ENCODE results near the gene RILPL1. TPM values are rescaled to one million over a fixed set of nuclear protein-coding genes. Genes with fewer than 3 reads are reported as not detected.

The RILPL1 gene
- total RNA-seq, 1 donor from 2014 or later = 7.9 TPM

DNA sequence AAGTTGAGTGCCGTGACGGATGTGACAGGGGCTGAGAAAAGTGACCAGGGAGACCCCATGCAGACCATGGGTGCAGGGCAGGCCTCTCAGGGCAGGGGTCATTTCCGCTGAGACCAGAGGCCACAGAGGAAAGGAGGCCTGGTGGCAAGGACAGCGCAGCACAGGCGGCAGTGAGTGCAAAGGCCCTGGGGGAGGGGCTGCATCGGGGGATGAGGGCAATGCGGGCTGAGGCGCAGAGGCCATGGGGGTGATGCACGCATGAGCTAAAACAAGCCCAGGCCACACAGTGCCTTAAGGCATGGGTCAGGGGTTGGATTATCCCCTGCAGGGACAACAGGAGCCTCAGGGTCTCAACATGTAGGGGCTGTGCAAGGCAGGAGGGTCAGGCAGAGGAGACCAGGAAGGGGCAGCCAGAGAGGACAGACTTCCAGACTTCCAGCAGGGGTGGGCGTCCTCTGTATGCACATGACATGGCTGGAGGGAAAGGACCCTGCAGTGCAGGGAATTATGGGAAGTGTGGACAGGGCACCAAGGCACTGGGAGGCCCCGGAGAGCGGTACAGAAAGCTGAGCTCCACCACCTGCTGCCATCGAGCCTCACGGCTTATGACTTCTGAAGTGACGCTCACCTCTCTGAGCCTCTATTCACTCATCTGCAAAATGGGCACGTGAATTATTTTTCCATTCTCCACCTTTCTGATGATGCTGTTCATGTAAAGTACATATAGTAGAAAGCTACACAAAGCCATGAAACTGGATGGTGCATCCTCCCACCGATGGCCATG lies 27.3 kb downstream of the RILPL1 start:
- Histone ChIP-seq H3K4me3 (ENCODE audit: low read depth, low read length) (no peak overlapping the region), H3K36me3 (ENCODE audit: control insufficient read depth, insufficient read depth, low read length) (peaks cover 13% of the 10 kb centered on the region), H3K27me3 (ENCODE audit: control insufficient read depth, insufficient read depth, low read length) (no peaks in the 10 kb centered on the region)
- DNase-seq (ENCODE audit: low read depth) = no peak
- FAIRE-seq = no peak
- TF ChIP-seq, protein P1, sequence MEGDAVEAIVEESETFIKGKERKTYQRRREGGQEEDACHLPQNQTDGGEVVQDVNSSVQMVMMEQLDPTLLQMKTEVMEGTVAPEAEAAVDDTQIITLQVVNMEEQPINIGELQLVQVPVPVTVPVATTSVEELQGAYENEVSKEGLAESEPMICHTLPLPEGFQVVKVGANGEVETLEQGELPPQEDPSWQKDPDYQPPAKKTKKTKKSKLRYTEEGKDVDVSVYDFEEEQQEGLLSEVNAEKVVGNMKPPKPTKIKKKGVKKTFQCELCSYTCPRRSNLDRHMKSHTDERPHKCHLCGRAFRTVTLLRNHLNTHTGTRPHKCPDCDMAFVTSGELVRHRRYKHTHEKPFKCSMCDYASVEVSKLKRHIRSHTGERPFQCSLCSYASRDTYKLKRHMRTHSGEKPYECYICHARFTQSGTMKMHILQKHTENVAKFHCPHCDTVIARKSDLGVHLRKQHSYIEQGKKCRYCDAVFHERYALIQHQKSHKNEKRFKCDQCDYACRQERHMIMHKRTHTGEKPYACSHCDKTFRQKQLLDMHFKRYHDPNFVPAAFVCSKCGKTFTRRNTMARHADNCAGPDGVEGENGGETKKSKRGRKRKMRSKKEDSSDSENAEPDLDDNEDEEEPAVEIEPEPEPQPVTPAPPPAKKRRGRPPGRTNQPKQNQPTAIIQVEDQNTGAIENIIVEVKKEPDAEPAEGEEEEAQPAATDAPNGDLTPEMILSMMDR (IDR thresholded peaks at IDR 0.05; ENCODE audit: insufficient read depth, low read length, severe bottlenecking) = no peak

DNA sequence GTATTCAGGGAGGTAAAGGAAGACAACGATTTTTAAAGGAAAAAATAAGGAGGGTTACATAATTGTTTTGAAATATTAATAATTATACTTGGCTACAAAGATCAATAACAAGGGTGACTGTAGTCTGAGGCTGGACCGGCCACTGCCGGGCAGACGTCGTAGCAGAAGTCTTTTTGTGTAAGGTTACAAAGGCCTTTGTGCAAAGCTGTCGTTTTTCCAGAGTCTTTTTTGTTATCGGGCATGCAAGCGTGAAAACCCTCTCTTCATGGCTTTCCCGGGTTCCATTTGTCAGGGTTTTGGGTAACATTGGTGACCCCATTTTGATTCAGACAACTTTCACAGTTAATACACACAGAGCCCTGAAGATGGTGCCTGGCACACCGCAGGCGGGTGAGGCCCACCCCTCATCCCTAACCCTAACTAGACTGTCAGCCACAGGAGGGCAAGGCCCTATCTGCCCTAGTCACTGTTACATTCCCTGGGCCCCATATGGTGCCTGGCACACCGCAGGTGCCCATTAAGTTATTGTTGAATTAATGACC lies 31.3 kb downstream of the RILPL1 start:
- Histone ChIP-seq H3K4me3 (ENCODE audit: low read depth, low read length) (no peak overlapping the region), H3K36me3 (ENCODE audit: control insufficient read depth, insufficient read depth, low read length) (peaks cover 17% of the 10 kb centered on the region), H3K27me3 (ENCODE audit: control insufficient read depth, insufficient read depth, low read length) (no peaks in the 10 kb centered on the region)
- no peak for FAIRE-seq
- no peak for DNase-seq (ENCODE audit: low read depth)
- TF ChIP-seq, protein P1 (IDR thresholded peaks at IDR 0.05; ENCODE audit: insufficient read depth, low read length, severe bottlenecking) = no peak

DNA sequence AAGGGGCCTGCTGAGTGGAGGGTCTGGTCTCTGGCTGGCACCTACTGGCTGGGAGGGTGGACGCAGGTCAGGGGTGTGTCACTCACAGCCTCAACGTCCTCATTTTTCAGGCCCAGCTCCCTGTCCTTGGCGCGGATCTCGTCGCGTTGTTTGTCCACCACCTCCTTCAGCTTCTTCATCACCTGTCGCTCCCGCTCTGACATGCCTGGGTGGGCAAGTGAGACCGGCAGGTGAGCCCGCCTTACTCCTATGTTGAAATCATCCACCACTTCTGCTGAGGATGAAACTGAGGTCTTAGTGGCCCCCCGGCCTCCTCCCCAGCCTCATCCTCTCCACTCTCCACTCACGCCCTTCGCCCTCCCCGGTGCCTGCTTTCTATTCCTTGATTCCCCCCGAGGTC lies 34.2 kb downstream of the RILPL1 start:
- FAIRE-seq (no peak), DNase-seq (ENCODE audit: low read depth) (no peak)
- peaks cover 12% of the 10 kb centered on the region for H3K36me3 ChIP-seq (ENCODE audit: control insufficient read depth, insufficient read depth, low read length)
- no peak overlapping the region for H3K4me3 ChIP-seq (ENCODE audit: low read depth, low read length)
- TF ChIP-seq, protein P1 (IDR thresholded peaks at IDR 0.05; ENCODE audit: insufficient read depth, low read length, severe bottlenecking) = no peak
- no peaks in the 10 kb centered on the region for H3K27me3 ChIP-seq (ENCODE audit: control insufficient read depth, insufficient read depth, low read length)

DNA sequence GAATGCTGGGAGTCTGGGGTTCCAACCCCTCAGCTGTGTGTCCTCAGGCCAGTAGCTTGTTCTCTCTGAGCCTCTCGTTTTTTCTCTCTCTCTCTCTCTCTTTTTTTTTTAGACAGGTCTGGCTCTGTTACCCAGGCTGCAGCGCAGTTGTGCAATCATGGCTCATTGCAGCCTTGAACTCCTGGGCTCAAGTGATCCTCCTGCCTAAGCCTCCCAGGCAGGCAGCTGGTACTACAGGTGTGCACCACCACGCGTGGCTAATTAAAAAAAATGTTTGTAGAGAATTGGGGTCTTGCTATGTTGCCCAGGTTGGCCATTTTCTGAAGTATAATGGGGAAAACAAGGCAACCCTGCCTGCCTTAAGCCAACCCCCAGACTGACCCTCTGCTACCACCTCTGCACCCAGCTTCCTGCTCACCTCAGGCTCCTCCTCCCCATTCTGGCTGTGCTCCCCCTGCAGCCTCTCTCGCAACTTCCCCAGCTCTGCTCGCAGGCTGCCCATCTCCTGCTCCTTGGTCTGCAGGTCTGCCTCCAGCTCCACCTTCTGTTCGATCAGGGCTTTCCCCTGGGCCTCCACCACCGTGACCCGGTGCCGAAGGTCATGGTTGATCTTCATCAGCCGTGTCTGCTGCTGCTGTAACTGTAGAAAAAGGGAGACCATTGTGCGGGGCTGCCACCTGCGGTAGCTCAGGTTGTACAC lies 35.2 kb downstream of the RILPL1 start:
- no peak overlapping the region for H3K4me3 ChIP-seq (ENCODE audit: low read depth, low read length)
- no peaks in the 10 kb centered on the region for H3K27me3 ChIP-seq (ENCODE audit: control insufficient read depth, insufficient read depth, low read length)
- TF ChIP-seq, protein P1 (IDR thresholded peaks at IDR 0.05; ENCODE audit: insufficient read depth, low read length, severe bottlenecking) = no peak
- DNase-seq (ENCODE audit: low read depth) = no peak
- peaks cover 12% of the 10 kb centered on the region for H3K36me3 ChIP-seq (ENCODE audit: control insufficient read depth, insufficient read depth, low read length)
- FAIRE-seq = no peak

DNA sequence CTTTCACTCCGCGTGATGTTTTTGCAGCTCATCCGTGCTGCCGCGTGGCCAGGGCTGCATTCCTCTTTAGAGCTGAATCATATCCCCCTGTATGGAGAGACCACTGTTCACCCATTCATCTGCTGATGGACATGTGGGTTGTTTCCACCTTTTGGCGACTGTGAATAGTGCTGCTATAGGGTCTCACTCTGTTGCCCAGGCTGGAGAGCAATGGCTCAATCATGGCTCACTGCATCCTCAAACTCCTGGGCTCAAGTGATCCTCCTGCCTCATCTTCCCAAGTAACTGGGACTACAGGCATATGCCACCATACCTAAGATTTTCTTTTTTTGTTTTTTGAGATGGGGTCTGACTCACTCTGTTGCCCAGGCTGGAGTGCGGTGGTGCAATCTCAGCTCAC lies 36.5 kb downstream of the RILPL1 start:
- H3K27me3 ChIP-seq (ENCODE audit: control insufficient read depth, insufficient read depth, low read length) = no peaks in the 10 kb centered on the region
- no peak overlapping the region for H3K4me3 ChIP-seq (ENCODE audit: low read depth, low read length)
- FAIRE-seq (no peak), DNase-seq (ENCODE audit: low read depth) (no peak)
- TF ChIP-seq, protein P1 (IDR thresholded peaks at IDR 0.05; ENCODE audit: insufficient read depth, low read length, severe bottlenecking) = no peak
- H3K36me3 ChIP-seq (ENCODE audit: control insufficient read depth, insufficient read depth, low read length) = peaks cover 12% of the 10 kb centered on the region
